ENCODE results near the gene CHN2. TPM values are rescaled to one million over a fixed set of nuclear protein-coding genes. Genes with fewer than 3 reads are reported as not detected.
"Not testable (repeated sequence)": the region's sequence is repeated elsewhere in the genome, so short reads cannot be mapped to it uniquely, and the experiment has no call there.

The CHN2 gene
- total RNA-seq, 1 donor from 2014 or later: 1.6 TPM

DNA sequence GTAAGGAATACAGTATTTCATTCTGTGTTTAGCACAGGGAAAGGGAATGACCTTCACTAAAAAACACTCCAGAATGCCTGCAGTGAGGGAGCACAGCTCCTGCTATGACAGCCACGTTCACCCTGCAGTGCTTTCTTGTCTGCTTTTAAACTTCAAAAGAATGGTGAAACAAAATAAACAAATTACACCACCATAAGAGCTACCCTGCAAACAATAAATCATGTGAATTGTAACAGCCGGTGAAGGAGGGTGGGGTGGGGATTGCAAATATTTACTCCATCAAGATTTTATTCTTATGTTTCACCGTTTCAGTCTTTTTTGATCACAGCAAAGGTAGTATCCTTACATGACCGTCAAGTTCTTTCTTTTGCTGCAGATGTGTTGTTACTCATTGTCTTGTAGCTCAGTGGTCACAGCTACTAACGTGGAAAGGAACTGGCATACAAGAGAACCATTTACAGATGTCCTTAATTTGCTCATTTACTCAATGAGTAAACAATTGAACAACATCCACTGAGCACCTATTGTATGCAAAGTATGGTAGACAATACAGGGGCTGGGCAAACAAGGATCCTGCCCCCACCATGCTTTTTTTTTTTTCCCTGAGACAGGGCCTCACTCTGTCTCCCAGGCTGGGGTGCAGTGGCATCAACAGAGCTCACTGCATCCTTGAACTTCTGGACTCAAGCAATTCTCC, 4.1 kb upstream of the CHN2 start:
- ATAC-seq: no peak

DNA sequence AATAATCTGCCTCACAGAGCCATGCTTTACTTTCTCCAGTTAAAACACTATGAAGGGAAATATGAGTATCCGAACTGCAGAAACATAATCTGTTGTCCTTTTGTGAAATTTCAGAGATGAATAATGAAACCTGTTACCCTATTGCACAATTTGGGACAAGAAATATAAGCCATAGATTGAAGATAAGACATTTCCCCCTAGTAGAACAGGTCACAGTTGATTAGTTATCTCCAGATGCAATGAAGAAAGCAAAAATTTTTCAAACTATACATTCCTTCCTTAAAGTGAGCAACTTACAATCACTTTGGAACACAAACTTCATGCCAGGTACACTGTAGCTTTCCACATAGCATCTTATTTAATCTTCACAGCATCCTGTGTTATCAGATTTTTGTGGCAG, 2.3 kb upstream of the CHN2 start:
- ATAC-seq: no peak

DNA sequence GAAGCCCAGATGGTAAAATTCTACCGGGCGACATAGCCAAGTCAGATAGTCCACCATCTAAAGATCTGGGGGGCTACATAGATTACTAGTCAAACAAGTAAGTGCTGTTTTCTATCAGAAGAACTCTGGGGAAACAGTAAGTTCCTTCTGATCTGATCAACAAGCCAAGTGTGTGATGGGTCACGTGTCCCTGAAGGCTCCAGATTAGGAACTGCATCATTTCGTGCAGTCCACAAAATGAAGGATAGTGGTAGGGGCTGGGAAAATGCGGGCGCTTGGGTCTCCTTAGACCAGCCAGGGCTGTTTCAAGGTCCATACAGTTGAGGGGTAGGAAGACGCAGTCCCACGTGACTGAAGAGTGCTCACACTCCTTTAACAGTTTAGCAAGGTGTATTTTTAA, 1.8 kb upstream of the CHN2 start:
- no peak for ATAC-seq

DNA sequence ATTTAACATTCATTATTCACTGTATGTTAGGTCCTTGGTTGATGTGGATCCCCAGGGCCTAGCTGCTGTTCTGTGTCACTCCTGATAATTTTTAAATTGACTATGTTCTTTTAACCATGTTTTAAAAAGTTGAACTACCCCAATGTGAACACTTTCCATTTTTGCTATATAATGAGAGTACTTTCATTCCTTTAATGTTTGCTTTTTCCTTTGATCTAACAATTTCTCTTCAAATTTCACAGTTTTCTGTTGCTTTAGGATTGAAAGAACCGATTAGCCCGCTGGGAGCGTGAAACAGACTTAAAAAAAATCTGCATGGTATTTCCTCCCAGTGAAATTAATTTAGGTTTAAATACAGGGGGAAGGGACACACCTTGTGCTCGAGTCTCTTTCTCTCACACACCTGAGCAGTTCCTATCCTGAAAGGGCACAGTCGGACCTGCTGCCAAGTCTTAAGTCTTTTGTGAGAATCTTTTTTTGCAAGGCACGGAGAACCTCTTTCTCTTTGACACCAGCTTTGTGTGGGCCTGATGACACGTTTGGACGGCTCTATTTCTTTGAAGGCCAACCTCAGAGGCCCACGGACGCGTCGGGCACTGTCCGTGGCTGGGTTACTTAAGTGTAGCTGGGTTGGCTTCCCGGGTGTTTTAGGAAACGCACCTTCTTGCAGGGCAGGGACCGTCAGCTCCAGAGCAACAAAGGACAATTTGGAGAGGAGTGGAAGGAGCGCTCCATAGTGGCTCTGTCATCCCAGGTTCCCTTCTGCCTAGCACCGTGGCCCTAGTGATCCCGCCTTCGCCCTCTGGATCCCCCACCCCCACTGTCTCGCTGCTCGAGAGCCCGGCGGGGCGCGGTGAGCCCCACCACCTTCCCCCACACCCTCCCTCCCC, 1.0 kb upstream of the CHN2 start:
- ATAC-seq: peak; percentile 22

DNA sequence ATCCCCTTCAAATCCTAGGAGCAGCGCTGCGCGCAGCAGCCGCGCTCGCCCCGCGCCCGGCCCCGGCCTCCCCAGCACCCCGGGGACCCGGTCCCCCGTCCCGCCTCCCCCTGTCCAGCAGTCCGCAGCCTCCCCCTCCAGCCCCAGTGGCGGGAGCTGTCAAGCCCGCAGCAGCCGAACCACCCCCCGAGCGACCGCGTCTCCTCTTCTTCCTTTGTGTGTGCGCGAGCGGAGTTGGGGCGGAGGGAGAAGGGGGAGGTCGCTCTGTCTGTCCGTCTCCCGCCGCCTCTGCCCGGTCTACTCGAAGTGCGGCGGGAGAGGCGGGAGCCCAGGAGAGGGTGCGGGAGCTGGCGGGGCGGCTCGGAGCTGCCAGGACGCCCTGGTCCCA, 375 bp upstream of the CHN2 start:
- peak; percentile 27 for ATAC-seq

DNA sequence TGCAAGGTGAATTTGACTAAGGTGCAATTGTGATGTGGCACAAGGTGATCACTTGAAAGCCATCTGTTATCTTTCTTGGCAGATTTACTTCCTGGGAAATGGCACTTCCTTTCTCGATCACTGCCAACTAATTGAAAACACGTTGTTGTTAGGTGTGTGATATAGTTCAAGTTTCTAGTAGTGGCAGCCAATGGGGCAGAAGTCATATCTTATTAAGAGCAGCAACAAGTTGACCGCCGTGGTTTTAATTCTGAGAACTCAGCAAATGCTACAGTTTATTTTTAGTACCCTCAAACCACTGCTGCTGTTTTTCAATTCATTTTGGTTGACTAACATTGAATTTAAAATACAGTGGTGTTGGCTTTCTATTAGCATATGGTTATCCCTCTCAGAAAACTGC, 1.6 kb downstream of the CHN2 start:
- no peak for ATAC-seq

DNA sequence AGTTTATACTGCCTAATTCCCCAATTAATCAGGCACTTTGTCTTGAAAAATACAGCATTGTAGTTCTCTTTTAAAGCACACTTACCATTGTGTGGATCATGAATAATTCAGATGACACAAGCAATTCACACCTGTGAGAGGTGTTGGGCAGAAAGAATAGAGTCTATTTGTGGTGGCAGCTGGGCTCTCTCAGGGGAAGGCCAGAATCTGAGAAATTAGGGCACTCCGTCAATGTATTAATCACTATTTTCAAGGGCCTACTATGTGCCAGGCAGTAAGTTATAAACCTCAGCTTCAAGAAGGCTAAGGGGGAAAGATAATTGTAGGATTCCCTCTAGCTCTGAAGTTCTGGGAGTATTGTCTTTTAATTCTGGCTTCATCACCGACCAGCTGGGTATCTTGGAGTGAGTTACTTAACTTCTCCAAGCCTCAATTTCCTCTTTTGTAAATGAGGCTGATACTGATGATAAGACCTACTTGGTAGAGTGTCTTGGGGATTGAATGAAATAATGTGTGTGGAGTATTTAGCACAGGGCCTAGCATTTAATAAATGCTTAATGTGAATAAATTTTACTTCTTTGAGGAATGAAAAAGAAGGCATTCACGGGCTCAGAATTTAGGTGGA, 2.5 kb downstream of the CHN2 start:
- no peak for ATAC-seq

DNA sequence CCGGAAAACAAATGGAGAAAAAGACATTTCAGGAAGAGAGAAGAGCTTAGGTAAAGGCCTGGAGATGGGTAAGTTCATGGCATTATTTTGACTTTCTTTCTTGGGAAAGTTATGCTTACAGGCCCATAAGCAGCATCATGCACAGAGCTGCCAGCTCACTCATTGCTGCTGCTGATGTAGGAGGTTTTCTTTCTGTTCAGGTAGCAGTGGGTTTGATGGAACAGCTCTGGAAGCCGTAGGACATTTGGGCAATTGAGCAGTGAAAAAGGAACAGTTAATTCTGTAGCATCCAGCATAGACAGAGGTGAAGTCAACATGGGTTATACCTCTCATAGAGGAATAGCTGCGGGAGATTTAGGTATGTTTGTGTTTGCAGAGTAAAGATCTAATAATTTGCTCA, 3.3 kb downstream of the CHN2 start:
- no peak for ATAC-seq

DNA sequence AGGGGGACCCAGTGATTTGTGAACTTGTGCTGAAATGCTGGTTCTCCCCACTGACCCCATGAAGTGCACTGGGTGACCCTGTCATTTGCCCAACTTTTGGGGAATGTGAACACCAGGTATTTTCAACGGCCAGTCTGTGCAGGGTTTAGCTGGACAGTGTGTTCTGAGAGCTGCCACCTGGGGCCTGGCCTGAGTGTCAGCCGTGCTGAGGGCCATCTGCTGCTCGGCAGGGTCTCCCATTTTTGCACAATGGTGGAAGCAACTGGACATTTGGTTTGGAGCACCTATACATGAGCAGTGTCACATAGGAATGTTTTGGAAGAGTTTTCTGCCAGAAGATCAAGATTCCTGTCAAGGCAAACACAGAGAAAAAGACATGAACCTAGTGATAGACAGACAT, 5.2 kb downstream of the CHN2 start:
- ATAC-seq: no peak

DNA sequence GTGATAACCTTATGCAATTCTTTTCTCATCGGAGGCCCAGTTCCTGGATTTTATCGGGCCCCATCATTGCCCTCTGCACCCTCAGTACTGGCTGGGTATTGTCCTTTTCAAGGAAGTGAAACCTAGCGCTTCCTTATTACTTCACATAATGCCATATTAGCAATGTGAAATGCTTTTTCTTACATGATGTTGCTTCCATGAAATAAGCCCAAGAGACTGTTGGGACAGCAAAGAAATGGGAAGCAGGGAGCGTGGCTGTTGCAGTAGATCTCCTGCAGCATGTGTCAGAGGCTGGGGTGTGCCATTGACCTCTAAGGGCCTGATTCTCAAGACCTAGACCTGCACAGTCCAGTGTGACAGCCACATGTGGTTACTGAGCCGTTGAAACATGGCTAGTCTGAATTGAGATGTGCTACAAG, 8.1 kb downstream of the CHN2 start:
- ATAC-seq: no peak

DNA sequence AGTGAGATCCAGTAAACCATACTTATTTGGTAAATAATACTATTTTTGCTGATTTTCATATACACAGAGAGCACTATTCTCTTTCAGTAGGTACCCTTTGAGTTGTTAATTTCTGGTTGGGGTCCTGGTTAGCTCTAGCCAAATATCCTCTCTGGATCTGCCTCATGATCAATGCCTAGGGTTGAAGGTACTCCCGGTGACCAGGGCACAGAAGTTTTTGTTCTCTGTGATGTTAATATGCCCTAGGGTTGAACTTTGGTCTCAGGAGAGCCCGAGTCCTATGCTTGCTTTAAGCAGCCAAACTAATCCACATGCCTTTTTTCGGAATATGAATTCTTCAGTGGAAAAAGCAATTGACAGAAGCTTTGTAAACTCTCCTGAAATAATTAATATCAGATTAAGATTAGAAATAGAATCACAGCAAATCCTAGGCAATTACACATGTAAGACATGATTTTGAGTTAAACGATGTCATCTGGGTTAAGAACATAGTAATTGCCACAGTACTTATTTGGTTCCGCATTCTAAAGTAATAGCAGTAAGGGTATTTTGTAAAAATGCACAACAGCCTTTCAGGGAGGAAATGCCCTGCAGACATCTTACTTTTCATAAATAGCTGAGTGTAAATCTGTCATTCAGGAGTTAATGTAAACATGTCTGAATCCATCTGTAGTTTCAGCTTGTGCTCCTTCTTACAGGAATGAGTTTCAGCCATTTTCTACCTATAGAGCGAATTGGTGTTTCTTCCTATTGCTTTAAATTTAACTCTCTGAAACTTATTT, 10.1 kb downstream of the CHN2 start:
- no peak for ATAC-seq

DNA sequence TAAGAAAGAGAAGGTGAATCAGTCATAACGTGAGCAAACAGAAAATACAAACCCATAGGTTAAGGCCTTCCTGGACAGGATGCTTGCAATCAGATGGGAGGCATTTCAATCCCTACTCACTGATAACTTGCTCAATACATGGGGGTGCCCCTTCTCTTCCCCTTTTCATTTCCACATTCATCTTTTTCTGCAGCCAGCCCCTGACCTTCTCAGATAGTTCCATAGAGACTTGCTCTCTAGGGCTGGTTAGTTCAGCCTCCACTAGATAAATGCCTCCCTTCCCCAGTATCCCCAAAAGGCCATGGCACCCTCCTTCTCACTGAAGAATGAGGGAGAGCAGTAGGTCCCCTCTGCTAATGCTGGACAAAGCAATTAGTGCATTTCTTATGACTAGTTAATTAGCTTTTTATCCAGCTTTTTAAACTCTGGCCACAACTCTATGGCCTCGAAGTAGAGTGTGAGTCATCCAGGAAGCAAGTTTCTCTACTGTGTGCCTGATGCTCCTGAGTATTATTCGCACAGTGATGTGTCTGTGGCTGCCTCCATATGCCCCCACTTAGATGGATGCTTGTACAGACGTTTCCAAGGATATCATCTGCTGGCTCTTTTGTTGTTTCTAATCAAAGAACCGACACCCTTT, 12.7 kb downstream of the CHN2 start:
- peak; percentile 50 for ATAC-seq

DNA sequence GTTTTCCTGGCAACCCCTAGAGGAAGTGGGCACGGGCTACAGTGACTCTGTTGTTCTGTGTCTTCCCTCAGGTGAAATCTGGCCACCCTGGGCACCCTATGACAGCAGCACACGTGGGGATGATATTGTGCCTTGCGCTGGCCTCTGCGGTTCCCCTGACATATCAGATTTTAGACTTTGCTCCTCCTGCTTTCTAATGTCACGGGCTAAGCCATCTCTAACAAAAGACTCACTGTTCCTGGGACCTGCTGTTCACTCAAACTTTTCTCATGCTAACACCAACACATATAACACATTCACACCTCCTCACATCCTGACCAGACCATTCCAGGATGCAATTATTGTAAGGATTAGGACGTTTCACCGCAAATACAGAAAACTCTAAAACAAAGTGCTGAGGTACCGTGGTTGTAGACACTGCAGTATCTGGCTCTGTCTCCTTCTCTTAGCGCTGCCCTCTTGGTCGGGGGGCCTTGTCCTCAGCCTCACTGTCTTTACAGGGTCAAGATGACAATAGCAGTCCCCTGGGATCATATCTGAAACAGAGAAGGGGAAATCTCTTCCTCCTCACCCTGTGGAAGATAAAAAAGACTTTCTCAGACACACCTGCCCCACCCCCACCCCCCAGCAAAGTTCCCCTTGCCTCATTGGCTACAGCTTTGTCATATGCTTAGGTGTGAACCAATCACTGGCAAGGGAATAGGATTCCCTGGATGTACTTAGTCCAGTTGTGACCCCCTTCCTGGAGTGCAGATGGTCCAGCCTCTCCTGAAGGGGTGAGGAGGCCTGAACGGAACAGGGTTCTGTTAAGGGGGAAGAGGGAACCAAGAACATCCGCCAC, 14.1 kb downstream of the CHN2 start:
- ATAC-seq: no peak

DNA sequence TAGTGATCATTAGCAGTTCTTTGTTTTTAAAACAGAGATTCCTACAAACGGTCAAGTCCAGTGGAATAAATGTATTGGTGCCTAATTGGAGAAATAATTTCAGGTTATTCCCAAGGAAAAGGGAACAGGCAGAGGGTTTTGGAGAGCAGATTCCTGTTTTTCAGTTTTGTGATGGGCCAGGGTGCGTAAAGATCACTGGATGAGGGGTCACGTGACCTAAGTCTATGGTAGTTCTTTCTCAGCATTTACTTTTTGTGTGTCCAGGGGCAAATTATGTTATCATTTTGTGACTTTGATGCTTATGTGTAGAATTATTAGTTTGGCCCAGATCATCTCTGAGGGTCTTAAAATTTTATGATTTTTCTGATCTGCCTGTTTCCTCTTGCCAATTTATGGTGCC, 15.2 kb downstream of the CHN2 start:
- ATAC-seq: no peak

DNA sequence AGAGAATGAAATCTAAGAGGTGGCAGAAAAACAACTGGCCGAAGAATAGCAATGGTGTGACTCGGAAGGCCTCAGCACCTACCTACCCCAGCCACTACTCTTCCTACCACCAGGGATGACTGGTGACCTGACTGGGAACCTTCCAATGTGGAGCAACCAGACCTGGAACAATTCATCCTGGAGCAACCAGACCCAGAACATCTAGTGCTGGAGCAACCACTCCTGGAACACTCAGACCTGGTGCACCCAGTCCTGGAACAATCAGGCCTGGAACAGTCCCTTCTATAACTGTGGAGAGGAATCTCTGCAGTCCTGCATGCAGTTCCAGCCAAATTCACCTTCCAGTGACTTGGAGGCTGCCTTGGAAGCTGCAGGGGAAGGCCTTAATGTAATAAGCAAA, 18.2 kb downstream of the CHN2 start:
- not testable (repeated sequence) for ATAC-seq

DNA sequence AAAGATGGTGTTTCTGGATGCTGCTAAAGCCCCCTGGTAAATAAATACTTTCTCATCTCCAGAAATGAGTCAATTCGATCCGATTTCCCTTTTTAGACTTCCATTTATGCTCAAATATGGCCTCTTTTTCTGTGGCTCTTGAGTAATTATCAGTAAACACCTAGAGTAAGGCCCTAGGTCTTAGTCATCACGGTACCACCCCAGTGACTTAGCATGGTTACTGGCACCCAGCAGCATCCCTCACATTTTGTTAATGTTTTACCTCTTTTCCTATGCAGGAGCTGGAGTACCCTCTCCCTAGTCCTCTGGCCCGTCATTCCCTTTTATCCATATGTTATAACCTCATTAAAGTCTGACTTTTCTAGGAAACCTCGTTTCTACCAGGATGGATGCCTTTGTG, 19.5 kb downstream of the CHN2 start:
- no peak for ATAC-seq

DNA sequence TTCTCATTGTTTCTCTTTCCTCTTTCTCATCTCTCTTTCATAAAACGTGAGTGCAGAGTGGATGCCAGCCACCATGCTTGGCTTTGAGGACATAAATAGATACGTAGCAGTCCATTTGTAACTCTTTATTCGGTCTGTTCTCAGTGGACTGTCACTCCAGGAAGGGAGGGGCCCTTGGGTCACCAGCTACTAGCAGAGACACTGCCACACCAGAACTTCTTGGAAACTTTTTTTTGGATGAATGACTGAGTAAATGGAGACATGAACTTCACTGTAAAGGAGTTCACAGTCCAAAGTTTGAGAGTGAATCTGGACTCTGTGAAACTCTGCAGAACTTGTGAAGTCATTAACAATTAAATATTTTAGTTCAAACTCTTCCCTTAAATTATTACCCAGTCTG, 20.2 kb downstream of the CHN2 start:
- no peak for ATAC-seq

DNA sequence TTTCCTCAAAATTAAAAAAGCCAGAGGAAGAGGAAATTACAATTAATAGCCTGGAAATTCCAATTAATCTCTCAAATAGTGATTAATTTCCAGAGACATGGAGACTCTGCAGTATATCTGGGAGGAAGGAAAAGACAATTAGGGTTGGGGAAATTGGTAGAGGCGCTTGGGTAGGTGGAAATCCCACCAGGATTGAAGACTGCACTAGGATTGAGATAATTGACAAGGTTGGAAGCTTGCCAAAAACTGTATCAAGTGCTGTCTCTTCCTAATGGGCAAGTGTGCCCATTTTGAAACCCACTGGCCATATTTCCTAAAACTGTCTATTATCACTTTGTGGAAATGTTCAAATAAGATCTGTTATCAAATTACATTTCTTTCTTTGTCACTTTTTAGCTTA, 21.6 kb downstream of the CHN2 start:
- no peak for ATAC-seq

DNA sequence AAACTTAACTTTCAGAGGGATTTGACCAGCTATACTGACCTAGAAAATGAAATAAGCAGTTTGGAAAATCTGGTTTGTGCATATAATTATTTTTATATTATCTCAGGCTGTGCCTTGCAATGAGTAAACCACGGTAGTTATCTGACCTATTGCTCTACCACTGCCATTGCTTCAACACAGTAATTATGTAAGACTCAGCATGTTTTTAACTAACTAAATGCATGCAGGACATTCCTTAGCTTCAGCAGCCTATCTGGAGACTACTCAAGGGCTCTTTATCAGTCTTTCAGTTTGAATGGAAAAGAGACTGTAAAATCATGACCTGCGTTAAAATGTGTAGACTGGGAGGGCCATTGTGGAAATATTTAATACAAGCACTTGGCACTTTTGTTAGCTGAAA, 22.5 kb downstream of the CHN2 start:
- no peak for ATAC-seq

DNA sequence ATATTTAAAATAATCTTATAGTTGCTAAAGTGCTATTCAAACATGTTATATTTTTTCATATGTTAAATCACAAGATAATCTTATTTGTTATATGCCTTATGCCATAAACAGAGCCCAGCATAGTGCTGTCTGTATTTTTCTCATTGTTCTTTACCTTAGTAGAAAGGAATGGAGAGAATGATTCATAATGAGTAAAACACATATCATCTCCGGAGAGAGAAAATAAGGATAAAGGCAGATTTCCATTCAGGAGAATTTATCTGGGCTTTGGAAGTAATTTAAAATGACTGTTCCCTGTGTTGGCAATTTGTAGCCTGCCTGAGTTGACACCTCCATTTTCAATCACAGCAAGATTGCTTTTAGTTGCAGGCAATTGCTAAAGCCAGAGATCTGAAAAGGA, 30.2 kb downstream of the CHN2 start:
- ATAC-seq: no peak

DNA sequence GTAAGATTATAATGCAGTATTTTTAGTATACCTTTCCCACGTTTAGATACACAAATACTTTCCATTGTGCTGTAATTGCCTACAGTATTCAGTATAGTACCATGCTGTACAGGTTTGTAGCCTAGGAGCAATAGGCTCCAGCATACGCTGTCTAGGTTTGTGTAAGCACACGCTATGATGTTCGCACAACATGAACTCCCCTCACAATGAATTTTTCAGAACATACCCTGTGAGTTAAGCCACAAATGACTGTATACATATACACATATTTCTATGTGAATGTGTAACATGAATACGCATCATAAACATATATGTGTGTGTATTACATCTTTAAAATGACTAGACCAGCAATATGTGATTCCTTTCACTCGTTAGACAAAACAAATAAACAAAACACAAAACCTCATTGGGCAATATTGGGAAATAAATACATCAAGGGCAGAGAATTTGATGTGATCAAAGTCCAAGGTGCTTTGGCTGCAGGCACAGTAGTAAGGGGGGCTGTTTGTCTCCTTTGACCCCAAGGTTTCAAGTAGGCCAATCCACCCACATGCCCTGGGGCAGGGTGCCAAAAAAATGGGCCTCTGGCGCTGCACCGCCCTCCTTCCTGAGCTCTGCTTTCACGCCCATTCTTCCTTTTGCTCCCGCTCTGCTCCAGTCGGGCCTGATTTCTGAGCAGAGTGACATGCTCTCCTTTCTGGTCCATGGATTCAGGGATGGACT, 33.9 kb downstream of the CHN2 start:
- no peak for ATAC-seq
